Measurements from ENCODE around the gene SETBP1.

SETBP1 gene

DNA sequence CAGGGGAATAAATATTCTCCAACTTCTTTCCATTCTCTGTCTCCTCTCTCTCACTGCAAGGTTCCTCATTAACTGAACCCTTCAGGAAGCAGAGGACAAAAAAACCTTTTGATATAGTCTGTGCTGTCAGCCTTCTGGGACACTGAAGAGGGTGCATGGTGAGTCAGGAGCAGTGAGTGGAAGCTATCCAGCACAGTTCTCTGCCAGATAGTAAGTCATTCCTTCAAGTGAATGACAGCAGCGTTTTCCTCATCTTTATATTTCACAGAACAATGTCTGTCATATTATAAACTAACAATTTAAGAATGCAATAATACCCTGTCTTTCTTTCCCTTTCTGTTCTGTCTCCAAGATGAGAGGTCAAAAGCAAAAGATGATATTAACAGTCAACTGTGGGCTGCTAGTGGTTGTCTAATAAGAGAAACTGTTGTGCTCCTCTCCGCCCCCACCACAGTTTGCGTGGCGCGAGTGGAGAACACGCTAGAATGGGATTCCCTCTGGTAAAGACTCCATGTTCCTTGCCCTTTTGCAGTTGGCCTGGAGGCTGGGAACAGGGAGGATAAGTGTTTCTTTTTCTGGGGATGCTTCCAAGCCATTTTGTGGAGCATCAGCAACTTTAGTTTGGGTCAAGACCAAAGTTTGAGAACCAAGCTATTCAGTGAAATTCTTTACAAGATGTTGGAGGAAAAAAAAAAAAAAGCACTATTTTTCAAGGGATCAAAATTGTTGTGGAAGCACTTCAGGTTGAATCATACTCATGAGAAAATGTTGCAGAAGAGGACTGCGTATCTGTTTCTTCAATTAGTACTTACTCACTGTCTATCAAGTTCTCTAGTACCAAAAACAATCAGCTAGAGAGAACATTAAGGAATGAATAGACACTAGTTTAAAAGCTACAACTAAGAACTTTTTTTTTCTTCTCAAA, 430.2 kb downstream of the SETBP1 start:
- peak; percentile 42 for DNase-seq (ENCODE audit: low spot score)

DNA sequence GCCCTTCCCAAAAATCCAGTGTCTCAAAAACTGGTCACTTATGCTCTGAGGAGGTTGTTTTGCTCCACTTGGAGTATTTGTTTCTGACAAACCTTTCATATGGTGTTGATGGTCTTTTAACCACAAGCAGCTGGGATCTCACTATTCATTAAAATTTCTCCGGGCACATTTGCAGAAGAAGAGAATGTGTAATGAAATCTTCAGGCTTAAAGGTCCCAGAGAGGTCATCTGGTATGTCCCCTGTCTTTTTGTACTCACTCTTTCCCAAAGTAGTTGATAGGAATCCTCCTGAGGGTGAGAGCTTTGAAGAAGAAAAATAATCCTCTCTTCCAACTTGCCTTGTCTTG, 430.8 kb downstream of the SETBP1 start:
- no peak for DNase-seq (ENCODE audit: low spot score)

DNA sequence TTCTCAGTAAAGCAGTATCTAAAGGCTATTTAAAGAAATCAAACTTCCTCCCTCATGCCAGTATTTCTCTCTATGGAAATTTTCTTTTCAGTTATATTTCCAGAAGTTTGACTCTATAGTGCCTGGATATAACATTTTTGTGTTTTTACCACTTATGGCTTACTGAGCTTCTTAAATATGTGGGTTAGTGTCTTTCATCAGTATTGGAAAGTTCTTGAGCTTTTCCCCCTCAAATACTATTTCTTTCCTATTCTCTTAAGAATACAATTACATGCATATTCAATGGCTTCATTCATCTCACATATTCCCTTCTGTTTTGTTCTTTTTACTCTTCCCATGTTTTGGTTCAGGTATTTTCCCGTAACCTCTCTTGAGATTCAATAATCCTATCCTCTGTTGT, 432.0 kb downstream of the SETBP1 start:
- no peak for DNase-seq (ENCODE audit: low spot score)

DNA sequence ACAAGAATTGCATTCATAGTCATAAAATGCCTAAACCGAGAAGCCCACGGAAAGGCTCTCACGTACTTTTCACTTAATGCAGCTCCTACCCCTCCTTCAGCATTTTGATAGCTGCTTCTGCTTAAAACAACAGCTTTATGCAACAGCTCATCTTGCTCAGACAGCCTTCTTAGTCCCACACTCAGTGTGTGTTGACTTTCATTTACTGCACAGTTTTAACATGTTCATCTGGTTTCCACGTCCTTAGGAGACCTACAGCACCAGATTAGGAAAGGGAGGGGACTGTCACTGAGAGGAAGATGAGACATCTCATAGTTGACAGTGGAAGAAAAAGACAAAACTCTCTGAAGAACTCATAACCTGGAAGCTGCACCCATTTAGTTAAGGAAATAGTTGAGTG, 435.4 kb downstream of the SETBP1 start:
- no peak for DNase-seq (ENCODE audit: low spot score)

All from GM03348 (cell line).